ENCODE measurements around the gene HOXA5.

HOXA5 gene

DNA sequence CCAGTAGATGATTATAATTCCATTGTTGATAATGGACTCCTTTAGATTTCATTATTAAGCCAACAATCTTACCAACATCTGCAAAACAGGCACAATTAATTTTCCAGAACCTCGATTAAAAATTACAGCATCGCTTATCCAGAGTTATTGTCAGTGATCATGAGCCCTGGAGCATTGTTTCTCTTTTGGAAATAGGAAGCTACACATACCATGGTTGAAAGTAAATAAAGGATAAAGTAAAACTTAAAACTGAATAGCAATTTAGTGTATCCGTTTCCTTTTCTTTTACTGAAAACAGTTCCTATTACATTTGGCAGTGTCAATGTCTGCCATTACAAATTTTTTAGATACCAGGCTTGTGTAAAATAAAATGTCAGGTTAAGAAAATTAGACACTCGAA lies 31.1 kb downstream of the HOXA5 start:
- no peak for DNase-seq (ENCODE audit: low read depth)
- TF ChIP-seq, protein P1, sequence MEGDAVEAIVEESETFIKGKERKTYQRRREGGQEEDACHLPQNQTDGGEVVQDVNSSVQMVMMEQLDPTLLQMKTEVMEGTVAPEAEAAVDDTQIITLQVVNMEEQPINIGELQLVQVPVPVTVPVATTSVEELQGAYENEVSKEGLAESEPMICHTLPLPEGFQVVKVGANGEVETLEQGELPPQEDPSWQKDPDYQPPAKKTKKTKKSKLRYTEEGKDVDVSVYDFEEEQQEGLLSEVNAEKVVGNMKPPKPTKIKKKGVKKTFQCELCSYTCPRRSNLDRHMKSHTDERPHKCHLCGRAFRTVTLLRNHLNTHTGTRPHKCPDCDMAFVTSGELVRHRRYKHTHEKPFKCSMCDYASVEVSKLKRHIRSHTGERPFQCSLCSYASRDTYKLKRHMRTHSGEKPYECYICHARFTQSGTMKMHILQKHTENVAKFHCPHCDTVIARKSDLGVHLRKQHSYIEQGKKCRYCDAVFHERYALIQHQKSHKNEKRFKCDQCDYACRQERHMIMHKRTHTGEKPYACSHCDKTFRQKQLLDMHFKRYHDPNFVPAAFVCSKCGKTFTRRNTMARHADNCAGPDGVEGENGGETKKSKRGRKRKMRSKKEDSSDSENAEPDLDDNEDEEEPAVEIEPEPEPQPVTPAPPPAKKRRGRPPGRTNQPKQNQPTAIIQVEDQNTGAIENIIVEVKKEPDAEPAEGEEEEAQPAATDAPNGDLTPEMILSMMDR (conservative IDR thresholded peaks at IDR 0.05; ENCODE audit: control insufficient read depth, insufficient read depth, low read depth, low read length) = no peak
- no peak overlapping the region for H3K4me3 ChIP-seq (ENCODE audit: control insufficient read depth, low read depth, low read length)

DNA sequence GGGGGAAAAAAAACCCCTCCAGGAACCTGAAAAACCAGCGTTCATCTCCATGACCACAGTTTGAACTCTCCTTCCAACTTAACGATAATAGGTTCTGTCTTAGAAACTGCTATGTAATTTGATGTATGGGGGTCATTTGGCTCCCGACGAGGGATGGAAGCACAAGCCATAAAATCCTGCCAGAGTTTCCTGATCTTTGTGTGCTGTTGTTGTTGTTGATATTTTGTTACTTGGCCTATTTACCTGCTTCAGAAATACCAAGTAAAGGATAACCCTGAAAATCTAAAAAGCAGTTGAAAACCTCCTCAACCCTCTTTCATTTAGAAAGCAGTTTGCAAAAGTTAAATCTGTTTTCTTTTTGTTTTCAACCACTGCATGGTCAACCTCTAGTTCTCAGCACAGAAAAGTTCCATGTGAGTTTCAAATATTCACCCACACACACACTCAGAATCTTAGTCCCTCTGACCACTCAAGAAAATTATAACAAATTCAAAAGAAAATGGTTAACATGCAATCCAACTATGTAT lies 31.7 kb downstream of the HOXA5 start:
- H3K4me3 ChIP-seq (ENCODE audit: control insufficient read depth, low read depth, low read length) = no peak overlapping the region
- TF ChIP-seq, protein P1 (conservative IDR thresholded peaks at IDR 0.05; ENCODE audit: control insufficient read depth, insufficient read depth, low read depth, low read length) = no peak
- no peak for DNase-seq (ENCODE audit: low read depth)

DNA sequence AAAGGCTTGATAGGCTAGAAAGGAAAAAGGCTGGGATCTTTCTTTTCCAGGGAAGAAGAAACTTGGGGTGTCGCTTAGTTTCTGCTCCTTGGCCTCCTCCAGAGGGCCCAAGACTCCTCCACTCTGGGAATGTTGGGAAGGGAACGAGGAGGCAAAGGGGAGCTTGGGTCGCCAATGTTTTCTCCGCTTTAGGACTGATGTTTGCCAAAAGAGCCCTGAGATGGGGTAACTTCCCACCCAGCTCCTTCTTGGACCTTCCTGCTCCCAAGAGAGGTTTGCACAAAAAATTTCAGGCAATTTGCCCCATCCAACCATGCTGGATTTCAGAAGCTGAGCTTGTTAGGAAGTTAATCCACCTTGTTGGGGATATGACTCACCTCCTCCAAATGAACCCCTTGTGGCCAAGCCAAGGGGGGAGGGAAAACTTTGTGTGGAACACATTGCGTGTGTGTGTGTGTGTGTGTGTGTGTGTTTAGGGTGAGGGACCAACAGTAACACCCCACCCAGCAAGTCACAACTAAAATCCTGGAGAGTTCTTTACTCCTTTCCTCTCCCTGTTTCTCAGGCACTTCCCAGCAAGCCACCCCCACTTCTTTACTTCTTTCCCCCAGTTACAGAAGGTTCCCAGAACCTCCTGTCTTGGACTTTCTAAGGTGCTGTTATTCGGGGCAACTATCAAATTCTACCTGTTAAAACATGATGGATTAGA lies 32.3 kb downstream of the HOXA5 start:
- peak overlapping the region; percentile 31 for H3K4me3 ChIP-seq (ENCODE audit: control insufficient read depth, low read depth, low read length)
- TF ChIP-seq, protein P1 (conservative IDR thresholded peaks at IDR 0.05; ENCODE audit: control insufficient read depth, insufficient read depth, low read depth, low read length) = no peak
- DNase-seq (ENCODE audit: low read depth) = peak; percentile 91

DNA sequence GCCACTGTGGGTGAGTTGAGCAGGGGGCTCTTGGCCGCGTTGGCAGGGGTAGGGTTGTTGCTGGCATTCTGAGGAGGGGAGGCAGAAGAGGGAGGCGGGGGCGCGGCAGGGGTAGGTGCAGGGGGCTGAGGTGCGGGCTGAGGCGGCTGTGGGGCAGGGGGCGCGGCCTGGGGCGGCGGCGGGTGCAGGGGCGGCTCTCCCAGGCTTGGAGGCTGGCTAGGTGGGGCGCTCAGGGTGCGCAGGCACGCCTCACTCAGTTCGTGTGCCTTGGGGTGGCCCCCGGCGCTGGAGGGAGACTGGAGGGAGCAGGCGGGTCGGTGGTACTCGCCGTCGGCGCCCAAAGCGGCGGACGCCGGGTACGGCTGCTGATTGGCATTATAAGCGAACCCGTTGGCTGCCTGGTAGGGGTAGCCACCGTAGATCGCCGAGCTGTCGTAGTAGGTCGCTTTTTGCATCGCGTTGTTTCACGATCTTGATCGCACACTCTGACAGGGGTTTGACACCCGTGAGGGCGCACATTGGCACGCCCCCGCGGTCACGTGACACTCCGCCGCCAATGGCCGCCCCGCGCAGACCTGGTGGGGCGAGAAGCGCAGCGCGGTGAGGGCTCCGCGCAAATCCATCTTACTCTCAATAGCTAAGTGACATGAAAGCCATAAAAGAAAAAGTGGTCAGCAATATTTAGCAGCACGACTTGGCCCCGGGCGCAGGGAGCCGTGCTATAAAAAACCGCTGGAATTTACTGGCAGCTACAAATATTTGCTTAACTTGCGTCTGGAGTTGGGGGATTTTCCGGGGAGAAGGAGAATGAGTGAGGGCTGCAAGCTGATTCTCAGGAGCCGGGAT lies 33.1 kb downstream of the HOXA5 start:
- peak overlapping the region; percentile 31 for H3K4me3 ChIP-seq (ENCODE audit: control insufficient read depth, low read depth, low read length)
- DNase-seq (ENCODE audit: low read depth) = peak; percentile 69

DNA sequence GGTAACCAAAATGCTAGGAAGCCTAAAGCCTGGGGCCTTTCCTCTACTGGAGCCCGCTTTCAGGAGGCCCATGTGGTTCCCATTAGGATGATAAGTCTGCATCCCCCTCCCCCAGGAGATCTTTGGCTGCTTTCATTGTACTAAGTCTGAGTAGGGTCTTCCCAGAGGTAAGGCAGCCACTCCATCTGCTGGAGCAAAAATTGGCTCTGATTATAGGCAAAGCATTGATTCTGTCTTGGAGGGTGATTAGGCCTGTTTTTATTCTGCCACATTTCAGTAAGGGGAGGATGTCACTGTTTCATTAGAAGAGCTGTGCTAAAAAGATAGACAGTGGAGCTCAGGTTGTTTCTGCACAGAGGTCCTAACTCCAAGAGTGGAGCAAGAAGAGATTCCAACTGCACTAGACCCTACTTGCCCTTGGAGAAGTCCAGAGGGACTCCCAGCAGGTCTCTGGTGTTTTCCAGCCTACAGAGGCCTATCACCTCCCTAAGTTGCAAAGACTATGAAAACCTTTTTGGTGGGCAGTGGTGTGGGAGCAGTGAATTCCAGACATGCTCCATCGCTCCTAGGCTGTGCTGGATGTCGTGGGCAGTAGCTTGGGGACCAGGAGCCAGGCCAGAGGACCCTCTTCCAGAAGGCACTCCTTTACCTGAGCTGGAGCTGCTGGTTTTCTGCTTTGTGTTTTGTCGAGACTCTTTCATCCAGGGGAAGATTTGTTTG lies 33.9 kb downstream of the HOXA5 start:
- H3K4me3 ChIP-seq (ENCODE audit: control insufficient read depth, low read depth, low read length) = no peak overlapping the region
- TF ChIP-seq, protein P1 (conservative IDR thresholded peaks at IDR 0.05; ENCODE audit: control insufficient read depth, insufficient read depth, low read depth, low read length) = no peak
- no peak for DNase-seq (ENCODE audit: low read depth)

More for the DNA sequence above, 33.1 kb downstream of the HOXA5 start:
- TF ChIP-seq, protein P1 (conservative IDR thresholded peaks at IDR 0.05; ENCODE audit: control insufficient read depth, insufficient read depth, low read depth, low read length) = no peak

DNA sequence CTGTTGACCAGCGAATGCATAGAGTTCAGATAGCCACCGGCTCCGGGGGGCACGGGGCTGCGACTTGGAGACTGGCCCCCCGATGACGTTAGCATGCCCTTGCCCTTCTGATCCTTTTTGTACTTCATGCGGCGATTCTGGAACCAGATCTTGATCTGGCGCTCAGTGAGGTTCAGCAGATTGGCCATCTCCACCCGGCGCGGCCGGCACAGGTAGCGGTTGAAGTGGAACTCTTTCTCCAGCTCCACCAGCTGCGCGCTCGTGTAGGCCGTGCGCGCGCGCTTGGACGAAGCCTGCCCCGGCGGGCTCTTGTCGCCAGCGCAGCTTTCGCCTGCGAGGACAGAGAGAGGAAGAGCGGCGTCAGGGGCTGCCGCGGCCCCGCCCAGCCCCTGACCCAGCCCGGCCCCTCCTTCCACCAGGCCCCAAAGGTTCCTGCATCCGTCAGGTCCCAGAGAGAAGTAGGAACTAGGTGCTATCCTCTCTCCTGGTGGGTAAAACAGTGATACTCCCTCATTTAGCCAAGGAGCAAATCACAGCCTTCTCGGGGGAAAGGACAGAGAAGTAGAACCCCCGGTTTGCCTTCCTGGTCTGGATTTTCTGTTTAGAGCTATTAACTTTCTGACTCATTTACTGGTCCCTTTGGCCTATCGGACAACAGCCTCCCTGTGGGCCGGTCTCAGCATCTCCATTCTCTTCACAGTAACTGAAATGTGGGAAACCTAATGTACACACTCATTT lies 34.9 kb downstream of the HOXA5 start:
- H3K4me3 ChIP-seq (ENCODE audit: control insufficient read depth, low read depth, low read length) = peak overlapping the region; percentile 1
- peak; percentile 75 for DNase-seq (ENCODE audit: low read depth)
- TF ChIP-seq, protein P1 (conservative IDR thresholded peaks at IDR 0.05; ENCODE audit: control insufficient read depth, insufficient read depth, low read depth, low read length) = no peak

Data from fibroblast of mammary gland (primary cell).